ENCODE measurements around the gene TFB1M.
"Not testable (repeated sequence)": the region's sequence is repeated elsewhere in the genome, so short reads cannot be mapped to it uniquely, and the experiment has no call there.

The TFB1M gene

DNA sequence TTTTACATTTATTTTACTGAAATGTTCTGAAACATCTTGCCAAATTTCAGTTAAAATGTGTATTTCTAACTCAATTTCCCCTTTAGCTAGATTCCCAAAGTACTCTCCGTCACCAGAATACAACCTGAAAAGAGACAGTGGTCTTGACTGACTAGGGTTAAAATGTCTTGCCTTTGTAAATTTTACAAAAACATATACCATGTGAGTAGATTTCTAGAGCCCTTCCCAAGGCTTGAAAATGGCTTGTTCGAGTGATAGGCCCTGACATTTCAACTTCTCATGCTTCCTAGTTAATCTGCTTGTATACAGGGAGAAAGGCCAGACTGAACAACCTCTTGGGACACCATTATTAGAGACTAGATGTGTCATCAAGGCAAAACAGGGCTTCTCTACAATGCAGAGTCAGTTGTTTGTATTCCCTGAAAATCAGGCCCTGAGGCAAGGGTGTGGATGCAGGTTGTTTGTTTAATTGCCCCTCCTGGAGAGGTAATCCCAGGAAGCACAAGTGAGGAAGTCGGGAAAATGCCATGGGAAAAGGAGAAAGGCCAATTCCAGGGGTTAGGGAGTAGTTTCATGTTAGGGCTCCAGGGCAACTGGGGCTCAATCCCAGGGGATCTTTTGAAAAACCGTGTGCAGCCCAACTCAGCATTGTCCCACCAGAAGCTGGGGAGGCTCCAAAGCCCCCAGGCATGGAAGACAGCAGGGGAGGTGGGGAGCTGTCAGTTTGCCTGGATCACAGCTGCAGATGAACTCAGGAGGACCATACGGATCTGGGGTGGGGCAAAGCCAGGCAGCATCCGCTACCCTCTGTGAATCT is 11.6 kb upstream of the TFB1M start:
- peak in 1 of 2 experiments; percentile 56 for DNase-seq (ENCODE audit: low spot score in 2 of 2)
- H3K36me3 ChIP-seq (replicated peaks), result no peaks in the 10 kb centered on the region
- H3K27me3 ChIP-seq (ENCODE audit: low read depth), result no peaks in the 10 kb centered on the region
- H3K9me3 ChIP-seq, result no peaks in the 10 kb centered on the region
- in situ Hi-C loops (cut with MboI; ENCODE audit: low sequenced_read_pairs), result loop anchor here (5.0 kb wide), 1 partner anchor 201 kb away; no protein-coding TSS in a partner anchor
- H3K4me3 ChIP-seq, result no peak overlapping the region
- peaks cover 9% of the 10 kb centered on the region for H3K4me1 ChIP-seq

DNA sequence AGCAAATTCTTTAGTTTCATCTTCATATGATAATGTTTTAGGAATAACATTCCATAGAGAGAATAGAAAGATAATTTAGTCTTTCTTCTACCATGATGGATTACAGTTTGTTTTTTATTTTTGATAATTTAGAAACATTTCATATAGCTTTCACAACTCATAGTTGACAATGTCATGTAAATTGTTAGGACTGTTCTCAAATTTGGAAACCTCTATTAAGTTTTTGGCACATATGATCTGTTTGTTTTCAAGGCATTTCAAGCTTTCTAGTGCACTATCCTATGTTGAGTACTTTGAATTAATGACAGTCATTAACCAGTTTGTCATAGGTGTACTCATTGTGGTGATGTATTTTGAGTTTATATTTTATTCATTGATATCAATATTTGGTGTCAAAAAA is 10.7 kb upstream of the TFB1M start:
- in situ Hi-C loops (cut with MboI; ENCODE audit: low sequenced_read_pairs), result loop anchor here (5.0 kb wide), 1 partner anchor 202 kb away; no protein-coding TSS in a partner anchor
- DNase-seq (ENCODE audit: low spot score in 2 of 2), result no peak
- H3K36me3 ChIP-seq (replicated peaks), result no peaks in the 10 kb centered on the region
- H3K9me3 ChIP-seq, result no peaks in the 10 kb centered on the region
- peaks cover 9% of the 10 kb centered on the region for H3K4me1 ChIP-seq
- H3K27me3 ChIP-seq (ENCODE audit: low read depth), result no peaks in the 10 kb centered on the region
- H3K4me3 ChIP-seq, result no peak overlapping the region

DNA sequence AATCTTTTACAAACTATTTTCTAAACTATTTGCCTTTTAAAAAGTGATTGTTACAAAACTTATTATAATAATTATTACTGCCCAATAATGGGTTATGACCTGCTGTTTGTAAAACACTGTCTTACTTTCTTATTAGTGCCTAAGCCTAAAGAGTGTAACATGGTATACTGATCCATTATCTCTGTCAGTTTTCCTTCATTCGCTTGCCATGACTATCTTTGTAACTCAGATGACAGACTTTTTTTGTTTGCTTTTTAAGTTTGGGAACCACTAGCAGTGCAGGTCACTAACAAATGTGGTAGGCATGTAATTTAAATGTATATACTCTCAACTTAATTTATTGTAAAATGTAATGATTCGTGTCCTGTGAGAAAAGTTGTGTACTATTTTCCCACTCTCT is 9.9 kb upstream of the TFB1M start:
- no peaks in the 10 kb centered on the region for H3K27me3 ChIP-seq (ENCODE audit: low read depth)
- no peaks in the 10 kb centered on the region for H3K9me3 ChIP-seq
- no peak overlapping the region for H3K4me3 ChIP-seq
- no peak for DNase-seq (ENCODE audit: low spot score in 2 of 2)
- in situ Hi-C loops (cut with MboI; ENCODE audit: low sequenced_read_pairs), result no loop called here
- peaks cover 9% of the 10 kb centered on the region for H3K4me1 ChIP-seq
- H3K36me3 ChIP-seq (replicated peaks), result no peaks in the 10 kb centered on the region

DNA sequence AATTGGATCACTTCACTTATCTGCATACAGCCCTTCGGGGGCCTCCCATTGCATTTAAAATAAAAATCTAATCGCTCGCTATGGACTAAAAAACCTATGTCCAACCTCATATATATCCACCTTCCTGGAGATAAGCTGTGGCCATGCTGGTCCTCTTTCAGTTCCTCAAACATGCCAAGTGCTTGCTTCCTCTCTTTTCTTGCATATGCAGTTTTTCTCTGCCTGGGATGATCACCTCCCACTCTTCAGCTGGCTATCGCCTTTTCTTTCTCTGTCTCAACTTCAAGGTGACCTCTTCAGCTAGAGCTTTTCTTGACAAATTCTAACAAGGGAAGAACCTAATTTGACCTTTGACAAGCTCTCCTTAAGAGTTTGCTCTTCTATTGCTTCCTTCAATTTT is 5.6 kb upstream of the TFB1M start:
- in situ Hi-C loops (cut with MboI; ENCODE audit: low sequenced_read_pairs), result no loop called here
- H3K4me3 ChIP-seq, result no peak overlapping the region

DNA sequence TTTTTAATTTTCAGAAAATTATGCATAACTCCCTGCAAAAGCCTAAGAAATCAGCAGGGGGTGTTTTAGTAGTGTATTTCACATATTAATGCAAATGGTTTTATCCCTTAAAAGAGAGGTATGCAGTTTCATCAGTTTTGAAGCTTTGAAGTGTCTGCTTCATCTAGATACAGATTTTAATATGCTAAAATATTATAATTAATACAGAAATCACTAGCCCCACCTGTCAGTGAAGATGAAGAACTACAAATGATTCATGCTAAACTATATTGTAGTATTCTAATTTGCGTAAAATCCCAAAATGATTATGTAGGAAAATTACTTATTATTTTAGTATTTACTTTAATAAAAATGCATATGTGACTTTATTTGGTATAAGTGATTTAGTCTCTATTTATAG is 2.9 kb upstream of the TFB1M start:
- DNase-seq (ENCODE audit: low spot score in 2 of 2), result no peak
- H3K4me1 ChIP-seq, result peaks cover 5% of the 10 kb centered on the region
- no peak overlapping the region for H3K4me3 ChIP-seq
- H3K27me3 ChIP-seq (ENCODE audit: low read depth), result no peaks in the 10 kb centered on the region
- in situ Hi-C loops (cut with MboI; ENCODE audit: low sequenced_read_pairs), result no loop called here
- no peaks in the 10 kb centered on the region for H3K9me3 ChIP-seq
- no peaks in the 10 kb centered on the region for H3K36me3 ChIP-seq (replicated peaks)

More for the DNA sequence above, 5.6 kb upstream of the TFB1M start:
- no peak for DNase-seq (ENCODE audit: low spot score in 2 of 2)
- H3K9me3 ChIP-seq, result no peaks in the 10 kb centered on the region
- H3K36me3 ChIP-seq (replicated peaks), result no peaks in the 10 kb centered on the region
- H3K27me3 ChIP-seq (ENCODE audit: low read depth), result no peaks in the 10 kb centered on the region
- peaks cover 5% of the 10 kb centered on the region for H3K4me1 ChIP-seq

DNA sequence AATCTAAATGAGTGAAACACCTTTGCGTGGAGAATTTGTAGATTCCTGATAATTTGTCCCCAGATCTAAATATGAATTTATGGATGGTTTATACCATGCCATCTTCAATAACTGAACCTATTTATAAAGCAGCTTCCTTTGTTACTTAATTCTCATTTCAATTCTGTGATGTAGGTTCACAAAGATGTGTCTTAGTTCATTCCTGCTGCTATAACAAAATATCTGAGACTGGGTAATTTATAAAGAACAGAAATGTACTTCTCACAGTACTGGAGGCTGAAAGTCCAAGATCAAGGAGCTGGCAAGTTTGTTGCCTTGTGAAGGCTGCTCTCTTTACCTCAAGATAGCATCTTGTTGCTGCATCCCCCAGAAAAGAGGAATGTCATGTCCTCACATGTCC is 2.1 kb upstream of the TFB1M start:
- no peak for DNase-seq (ENCODE audit: low spot score in 2 of 2)
- H3K36me3 ChIP-seq (replicated peaks), result 0 out of 2 replicates have a peak, but pooled peaks cover under 1% of the 10 kb centered on the region
- in situ Hi-C loops (cut with MboI; ENCODE audit: low sequenced_read_pairs), result no loop called here
- H3K9me3 ChIP-seq, result no peaks in the 10 kb centered on the region
- H3K4me1 ChIP-seq, result peaks cover 7% of the 10 kb centered on the region
- H3K27me3 ChIP-seq (ENCODE audit: low read depth), result no peaks in the 10 kb centered on the region
- H3K4me3 ChIP-seq, result no peak overlapping the region

DNA sequence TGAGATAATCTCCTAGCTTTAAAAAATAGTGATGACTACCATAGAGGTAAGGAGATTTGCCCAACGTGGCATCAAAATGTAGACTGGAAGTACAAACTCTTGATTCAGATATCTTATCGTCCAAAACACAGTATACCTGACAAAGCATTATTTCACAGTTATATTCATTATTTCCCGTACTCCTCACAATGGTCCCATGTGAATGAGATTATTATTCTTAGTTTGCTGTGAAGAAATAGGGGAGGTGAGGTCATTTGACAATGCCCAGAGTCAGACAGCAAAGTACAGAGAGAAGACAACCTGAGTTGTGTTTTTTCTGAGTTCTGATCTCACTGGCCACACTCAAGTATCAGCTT is 1.2 kb upstream of the TFB1M start:
- H3K4me3 ChIP-seq, result peak overlapping the region; percentile 85
- in situ Hi-C loops (cut with MboI; ENCODE audit: low sequenced_read_pairs), result no loop called here

DNA sequence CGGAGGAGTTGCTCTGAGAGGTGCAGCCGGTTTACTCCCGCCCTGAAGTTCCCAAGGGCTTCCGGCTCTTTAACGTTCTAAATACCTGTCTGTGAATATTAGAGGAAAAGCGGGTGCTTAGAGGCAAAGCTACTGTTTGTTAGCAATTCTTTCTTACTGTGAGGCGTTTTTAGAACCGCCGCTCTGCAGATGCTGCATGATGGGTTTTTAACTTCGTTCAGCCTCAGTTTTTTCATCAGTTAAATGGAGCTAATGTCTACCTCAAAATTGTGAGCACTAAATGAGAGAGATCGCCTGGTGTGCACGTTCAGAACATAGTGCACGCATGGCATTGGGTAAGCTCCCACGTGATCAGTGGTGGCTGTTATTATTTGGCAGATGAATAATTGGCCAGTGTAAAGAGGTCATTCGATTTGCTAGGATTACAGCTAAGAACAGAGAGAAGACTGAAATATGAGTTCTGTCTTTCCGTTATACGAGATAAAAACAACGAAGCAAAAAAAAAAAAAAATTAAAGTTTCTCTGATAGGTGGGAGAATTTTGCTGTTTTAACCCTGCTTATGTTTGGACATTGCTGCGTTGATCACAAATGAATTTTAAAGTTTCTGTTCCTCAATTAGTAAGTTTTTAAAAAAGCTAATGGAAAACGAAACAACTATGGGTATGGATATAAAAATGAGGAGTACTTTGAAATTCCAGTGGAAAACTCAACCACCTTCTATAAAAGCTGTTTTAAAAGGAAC is 660 bp upstream of the TFB1M start:
- in situ Hi-C loops (cut with MboI; ENCODE audit: low sequenced_read_pairs), result no loop called here
- Histone ChIP-seq H3K4me1 (peaks cover 7% of the 10 kb centered on the region), H3K36me3 (replicated peaks) (peaks cover 12% of the 10 kb centered on the region), H3K4me3 (peak overlapping the region; percentile 85), H3K9me3 (no peaks in the 10 kb centered on the region), H3K27me3 (ENCODE audit: low read depth) (no peaks in the 10 kb centered on the region)
- DNase-seq (ENCODE audit: low spot score in 2 of 2), result peak; percentile 76 to 90

More for the DNA sequence above, 1.2 kb upstream of the TFB1M start:
- H3K27me3 ChIP-seq (ENCODE audit: low read depth), result no peaks in the 10 kb centered on the region
- no peaks in the 10 kb centered on the region for H3K9me3 ChIP-seq
- DNase-seq (ENCODE audit: low spot score in 2 of 2), result no peak
- peaks cover 7% of the 10 kb centered on the region for H3K4me1 ChIP-seq
- H3K36me3 ChIP-seq (replicated peaks), result peaks cover 6% of the 10 kb centered on the region; the same call in 1 of the 2 replicates

DNA sequence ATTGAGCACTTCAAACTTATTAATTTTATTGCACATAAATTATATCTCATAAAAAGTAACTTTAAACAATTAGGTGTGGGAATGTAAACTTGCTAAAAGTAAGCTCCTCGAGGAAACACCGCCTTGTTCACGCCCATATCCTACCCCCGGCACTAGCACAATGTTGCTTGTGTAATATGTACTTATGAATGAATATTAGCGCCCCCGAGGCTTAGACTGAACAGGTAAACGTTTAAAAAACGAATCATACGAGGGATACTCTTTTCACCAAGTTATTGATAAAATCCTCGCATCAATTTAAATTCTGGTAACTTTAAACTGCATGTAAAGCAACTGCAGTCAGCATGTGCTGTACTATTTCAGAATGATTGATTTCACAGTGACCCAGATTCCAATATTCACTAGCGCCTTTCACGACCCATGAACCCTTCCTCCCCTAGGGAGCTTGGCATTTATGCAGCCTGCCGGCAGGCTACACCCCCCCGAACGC is 637 bp downstream of the TFB1M start:
- peak; percentile 53 to 62 for DNase-seq (ENCODE audit: low spot score in 2 of 2)

DNA sequence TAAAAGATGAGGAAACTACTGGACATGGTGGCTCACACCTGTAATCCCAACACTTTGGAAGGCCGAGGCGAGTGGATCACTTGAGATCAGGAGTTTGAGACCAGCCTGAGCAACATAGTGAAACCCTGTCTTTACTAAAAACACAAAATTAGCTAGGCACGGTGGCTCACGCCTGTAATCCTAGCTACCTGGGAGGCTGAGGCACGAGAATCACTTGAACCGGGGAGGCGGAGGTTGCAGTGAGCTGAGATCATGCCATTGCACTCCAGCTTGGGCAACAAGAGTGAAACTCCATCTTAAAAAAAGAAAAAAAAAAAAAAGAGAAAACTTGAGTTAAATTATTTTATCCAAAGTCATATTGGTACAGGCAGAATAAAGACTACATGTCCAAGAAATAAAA is 1.3 kb downstream of the TFB1M start:
- DNase-seq (ENCODE audit: low spot score in 2 of 2); H3K27me3 ChIP-seq (ENCODE audit: low read depth); H3K9me3 ChIP-seq; H3K4me1 ChIP-seq; H3K4me3 ChIP-seq; in situ Hi-C loops (cut with MboI; ENCODE audit: low sequenced_read_pairs): not testable (repeated sequence)
- peaks cover 25% of the 10 kb centered on the region for H3K36me3 ChIP-seq (replicated peaks)

More for the DNA sequence above, 637 bp downstream of the TFB1M start:
- H3K9me3 ChIP-seq, result no peaks in the 10 kb centered on the region
- in situ Hi-C loops (cut with MboI; ENCODE audit: low sequenced_read_pairs), result no loop called here
- H3K36me3 ChIP-seq (replicated peaks), result peaks cover 20% of the 10 kb centered on the region
- H3K4me1 ChIP-seq, result peaks cover 7% of the 10 kb centered on the region
- H3K4me3 ChIP-seq, result peak overlapping the region; percentile 85
- no peaks in the 10 kb centered on the region for H3K27me3 ChIP-seq (ENCODE audit: low read depth)

DNA sequence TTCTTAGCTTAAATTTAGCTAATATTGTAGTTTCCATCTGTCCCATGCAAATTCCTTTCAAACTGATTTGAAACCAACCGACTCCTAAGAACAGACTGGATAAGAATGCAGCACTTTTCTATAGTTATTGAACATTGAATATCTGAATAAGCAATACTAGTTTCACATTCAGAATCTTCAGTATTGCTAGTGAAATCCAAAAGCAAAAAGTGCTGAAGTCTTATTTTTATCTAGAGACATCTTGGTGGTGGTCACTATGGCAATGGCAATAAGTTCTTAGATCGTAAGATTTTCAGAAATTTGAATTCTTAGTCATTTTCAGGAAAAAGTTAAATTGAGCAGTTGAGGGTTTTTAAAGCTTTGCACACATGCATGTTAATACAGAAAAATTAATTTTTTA is 2.7 kb downstream of the TFB1M start:
- H3K36me3 ChIP-seq (replicated peaks), result peaks cover 29% of the 10 kb centered on the region
- no peaks in the 10 kb centered on the region for H3K27me3 ChIP-seq (ENCODE audit: low read depth)
- no peaks in the 10 kb centered on the region for H3K9me3 ChIP-seq
- peaks cover 7% of the 10 kb centered on the region for H3K4me1 ChIP-seq
- DNase-seq (ENCODE audit: low spot score in 2 of 2), result no peak
- in situ Hi-C loops (cut with MboI; ENCODE audit: low sequenced_read_pairs), result no loop called here
- H3K4me3 ChIP-seq, result no peak overlapping the region

DNA sequence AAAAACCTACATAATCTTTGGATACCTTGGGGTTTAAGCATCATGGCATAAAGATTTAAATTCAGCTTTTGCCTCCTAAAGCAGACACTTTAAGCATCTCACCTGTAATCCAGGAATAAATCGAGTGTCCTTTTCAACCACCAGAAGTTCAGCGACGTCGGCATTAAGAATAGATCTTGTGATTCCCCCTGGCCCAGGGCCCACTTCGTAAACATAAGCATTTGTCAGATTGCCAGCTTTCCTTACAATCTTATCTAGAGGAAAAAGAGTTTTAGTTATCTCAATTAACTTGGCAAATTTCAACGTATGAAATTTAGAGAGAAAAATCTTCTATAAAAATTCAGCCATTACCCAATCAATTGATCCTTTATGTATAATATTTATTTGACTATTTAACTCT is 3.2 kb downstream of the TFB1M start:
- in situ Hi-C loops (cut with MboI; ENCODE audit: low sequenced_read_pairs), result no loop called here
- Histone ChIP-seq H3K4me3 (no peak overlapping the region), H3K27me3 (ENCODE audit: low read depth) (no peaks in the 10 kb centered on the region), H3K36me3 (replicated peaks) (peaks cover 34% of the 10 kb centered on the region), H3K4me1 (peaks cover 7% of the 10 kb centered on the region), H3K9me3 (no peaks in the 10 kb centered on the region)
- no peak for DNase-seq (ENCODE audit: low spot score in 2 of 2)

DNA sequence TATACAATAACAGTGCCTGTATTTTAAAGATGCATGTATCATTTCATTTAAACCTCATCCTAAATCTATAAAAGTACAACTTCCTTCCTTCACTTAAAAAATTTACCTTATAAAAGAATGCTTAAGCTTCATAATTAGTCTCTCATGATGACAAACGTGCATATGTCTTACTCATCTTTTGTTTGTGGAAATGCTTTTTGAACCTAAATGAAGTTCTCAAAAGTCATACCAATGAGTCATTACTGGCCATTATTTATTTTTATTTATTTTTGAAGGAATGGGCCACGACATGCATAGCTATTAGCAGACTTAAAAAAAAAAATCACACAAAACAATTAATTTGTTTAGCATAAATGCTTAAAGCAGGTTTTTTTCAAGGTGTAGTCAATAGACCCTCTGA is 3.7 kb downstream of the TFB1M start:
- no peak for DNase-seq (ENCODE audit: low spot score in 2 of 2)
- no peaks in the 10 kb centered on the region for H3K9me3 ChIP-seq
- in situ Hi-C loops (cut with MboI; ENCODE audit: low sequenced_read_pairs), result no loop called here
- no peak overlapping the region for H3K4me3 ChIP-seq
- no peaks in the 10 kb centered on the region for H3K27me3 ChIP-seq (ENCODE audit: low read depth)
- peaks cover 7% of the 10 kb centered on the region for H3K4me1 ChIP-seq
- H3K36me3 ChIP-seq (replicated peaks), result peaks cover 37% of the 10 kb centered on the region

DNA sequence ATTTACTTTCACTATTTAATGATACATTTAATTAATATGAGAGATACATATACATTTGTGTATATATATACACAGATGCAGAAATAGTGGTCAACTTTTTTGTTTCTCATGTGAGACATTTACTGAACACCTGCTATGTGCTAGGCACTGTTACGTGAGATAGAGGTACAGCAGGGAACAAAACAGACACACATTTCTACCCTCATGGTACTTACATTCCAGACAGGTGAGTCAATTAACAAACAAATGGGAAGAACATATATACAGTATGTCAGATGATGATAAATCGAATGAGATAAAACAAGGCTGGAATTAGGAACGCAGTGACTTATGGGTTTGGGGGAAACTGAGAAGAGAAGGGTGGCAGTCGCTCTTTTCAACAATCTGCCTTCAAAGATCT is 5.1 kb downstream of the TFB1M start:
- Histone ChIP-seq H3K27me3 (ENCODE audit: low read depth) (no peaks in the 10 kb centered on the region), H3K9me3 (no peaks in the 10 kb centered on the region), H3K4me1 (peaks cover 2% of the 10 kb centered on the region; the same call in 1 of the 2 replicates), H3K4me3 (no peak overlapping the region), H3K36me3 (replicated peaks) (peaks cover 43% of the 10 kb centered on the region)
- no peak for DNase-seq (ENCODE audit: low spot score in 2 of 2)
- in situ Hi-C loops (cut with MboI; ENCODE audit: low sequenced_read_pairs), result no loop called here

All from HAP-1 (cell line).